ENCODE data around the gene HTT.

GRCh38 chr4:3145234-3145924 is 70.9 kb downstream of the HTT start:
- TF ChIP-seq POLR2AphosphoS5 (IDR thresholded peaks at IDR 0.05; ENCODE audit: low read depth) (no peak), CTCF (IDR thresholded peaks at IDR 0.05; ENCODE audit: insufficient read depth, low read length) (no peak)
